Pons (tissue), 1 donor: Measurements from ENCODE around the gene ANGPT4.

Experiments used
- DNase-seq: peaks from one replicate; pipeline ENCODE4 v3.0.0-alpha.2; 2016; ENCODE audit warnings: low spot score

Gene ANGPT4

DNA sequence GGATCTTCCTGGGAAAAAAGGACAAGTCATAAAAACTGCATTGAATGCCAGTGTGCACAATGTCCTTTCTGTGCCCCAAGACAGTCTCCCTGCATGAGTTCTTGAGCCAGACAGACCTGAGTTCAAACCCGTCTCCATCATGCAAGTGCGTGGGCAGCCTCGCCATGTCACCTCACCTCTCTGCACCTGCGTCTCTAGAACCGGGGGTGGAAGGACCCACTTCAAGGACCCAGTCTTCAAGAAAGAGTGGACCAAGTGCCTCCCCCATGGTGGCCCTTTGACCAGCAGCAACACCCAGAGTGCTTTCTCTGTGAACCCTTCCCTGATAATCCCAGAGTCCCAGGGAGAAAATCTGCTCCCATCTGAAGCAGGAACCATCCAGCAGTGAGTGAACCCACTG lies 23.5 kb upstream of the ANGPT4 start:
- DNase-seq = no peak

DNA sequence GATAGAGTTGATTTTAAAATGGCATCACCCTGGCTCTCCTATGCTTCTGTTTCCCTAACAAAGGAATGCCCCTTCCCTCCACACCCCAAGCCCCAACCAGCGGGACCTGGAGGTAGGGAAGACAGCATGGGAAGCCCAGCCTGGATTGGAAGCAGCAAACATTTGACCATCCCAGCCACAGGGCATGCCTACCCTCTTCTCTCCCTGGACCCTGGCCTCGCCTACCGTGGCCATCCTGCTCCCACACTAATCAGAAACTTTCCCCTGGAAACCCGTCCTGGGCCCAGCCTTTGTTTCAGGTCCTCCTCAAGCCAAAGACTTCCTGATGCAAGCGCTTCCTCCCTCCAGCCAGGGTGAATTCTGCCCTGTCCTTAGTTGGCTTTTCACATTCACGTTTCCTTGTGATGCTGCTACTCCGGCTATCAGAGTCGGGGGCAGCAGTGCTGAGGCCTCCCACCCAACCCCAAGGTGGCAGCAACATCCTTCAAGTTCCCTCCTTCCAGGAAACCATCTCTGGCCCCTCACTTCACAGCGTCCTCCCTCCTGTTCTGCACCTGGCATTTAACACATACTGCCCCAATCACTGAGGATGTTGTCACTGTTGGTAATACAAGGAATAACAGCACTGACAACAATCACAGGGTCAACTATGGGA lies 18.2 kb upstream of the ANGPT4 start:
- DNase-seq = no peak

DNA sequence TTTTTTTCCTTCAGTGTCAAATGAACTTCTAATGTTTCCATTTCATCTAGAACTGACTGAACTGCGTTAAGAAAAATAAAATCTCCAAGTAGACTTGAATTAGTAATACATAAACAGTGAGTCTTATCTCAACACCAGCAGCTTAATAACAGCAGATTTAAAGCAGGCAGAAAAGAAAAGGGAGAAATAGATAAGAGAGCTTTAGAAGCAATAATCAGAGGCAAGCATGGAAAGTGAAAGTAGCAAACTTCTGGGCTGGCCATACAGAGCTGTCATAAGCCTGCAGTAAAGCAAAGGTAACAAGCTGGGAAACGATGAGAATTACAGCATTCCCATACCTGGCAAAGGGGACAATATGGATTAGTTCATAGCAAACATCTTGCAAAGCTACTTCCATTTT lies 16.9 kb upstream of the ANGPT4 start:
- no peak for DNase-seq

DNA sequence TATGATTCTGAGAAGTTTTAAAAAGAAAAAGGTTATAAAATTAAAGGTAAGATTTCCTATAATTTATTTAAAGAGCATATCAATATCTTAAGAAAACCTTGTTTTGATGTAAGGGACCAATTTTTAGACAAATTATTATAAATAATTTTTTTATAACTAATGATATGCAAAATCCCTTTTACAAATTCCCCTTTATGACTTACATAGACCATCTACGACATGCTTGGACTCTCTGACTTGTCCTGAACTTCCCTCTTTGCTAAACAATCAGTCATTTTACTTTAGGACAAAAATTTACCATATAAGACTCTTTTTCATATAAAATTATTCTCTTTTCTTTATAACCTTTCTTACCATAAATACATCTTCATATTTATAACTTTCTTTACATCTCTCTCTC lies 15.3 kb upstream of the ANGPT4 start:
- no peak for DNase-seq

DNA sequence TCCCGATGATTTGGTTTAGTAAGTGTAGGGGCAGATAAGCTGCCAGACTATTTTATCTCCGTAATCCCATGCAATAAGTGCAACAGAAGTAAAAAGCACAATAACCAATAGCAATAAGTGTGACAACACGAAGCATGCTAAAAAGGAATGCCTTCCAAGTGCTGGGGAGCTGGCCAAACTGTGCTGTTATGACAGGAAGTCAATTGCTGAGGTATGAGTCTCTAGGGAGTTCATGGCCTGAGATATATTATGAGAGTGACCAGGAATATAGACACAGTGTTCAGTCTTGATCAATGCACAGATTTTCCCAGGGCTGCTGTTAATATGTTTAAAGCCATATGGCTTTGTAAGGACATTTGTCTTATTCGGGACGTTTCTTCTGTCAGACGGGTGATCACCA lies 10.5 kb upstream of the ANGPT4 start:
- DNase-seq = no peak

DNA sequence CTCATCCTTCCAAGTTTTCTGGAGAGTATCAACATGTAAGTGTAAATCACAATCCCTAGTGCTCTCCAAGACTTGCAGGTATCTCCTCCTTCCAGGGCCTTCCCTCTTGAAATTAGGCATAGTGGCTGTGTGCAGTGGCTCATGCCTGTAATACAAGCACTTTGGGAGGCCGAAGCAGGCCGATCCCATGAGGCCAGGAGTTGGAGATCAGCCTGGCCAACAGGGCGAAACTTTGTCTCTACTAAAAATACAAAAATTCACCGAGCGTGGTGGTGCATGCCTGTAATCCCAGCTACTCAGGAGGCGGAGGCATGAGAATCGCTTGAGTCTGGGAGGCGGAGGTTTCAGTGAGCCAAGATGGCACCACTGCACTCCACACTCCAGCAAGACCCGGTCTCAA lies 9.4 kb upstream of the ANGPT4 start:
- DNase-seq = no peak

DNA sequence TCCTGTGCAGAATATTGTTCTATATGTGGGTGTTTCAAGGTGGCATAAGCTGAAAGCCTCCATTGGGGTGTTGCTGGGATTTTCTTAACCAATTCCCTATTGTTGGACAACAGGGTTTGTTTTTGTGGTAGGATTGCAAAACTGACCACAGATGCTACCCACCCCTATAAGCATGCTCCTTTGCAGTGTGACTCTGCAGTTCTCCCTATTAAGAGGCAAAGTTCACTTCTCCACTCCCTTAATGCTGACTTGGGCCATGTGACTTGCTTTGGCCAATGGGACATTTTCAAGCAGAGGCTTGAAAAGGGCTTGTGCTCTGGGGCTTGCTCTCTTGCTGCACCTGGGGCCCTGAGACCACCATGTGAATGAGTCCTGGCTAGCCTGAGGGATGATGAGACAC lies 8.5 kb upstream of the ANGPT4 start:
- DNase-seq = no peak

DNA sequence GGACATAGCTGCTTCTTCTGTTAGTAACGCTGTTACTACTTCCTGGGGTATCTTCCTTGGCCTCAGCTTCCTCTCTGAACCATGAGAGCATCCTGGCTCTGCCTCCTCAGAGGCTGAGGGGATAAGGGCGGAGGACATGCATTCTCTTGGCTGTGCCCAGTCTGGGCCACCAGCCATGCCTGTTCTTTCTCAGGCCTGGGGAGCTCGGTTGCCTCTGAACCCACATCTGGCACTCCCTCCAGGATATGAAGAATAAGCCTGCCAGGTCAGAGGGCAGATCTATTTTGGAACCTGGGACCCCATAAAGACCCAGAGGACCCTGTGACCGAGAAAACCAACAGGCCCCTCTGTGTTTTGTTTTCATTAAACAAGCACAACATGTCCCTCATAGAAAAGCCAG lies 6.6 kb upstream of the ANGPT4 start:
- no peak for DNase-seq

DNA sequence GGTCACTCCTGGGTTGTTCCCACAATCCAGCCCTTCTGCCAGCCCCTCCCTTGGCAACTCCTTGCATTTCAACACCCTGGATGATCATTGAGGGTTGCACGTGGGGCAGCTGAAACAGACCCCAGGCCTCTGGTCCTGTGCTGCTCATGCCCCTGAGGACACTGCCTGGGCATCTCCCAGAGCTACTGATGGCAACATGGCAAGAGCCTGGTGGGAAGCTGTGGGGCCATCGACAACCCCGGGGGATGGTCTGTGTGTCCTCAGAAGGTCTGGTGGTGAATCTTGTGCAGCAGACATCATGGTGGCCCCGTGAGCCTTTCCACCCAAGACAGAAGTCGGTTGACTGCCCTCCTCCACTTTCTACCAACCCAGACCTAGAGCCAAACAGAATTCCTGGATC lies 4.9 kb upstream of the ANGPT4 start:
- DNase-seq = no peak

DNA sequence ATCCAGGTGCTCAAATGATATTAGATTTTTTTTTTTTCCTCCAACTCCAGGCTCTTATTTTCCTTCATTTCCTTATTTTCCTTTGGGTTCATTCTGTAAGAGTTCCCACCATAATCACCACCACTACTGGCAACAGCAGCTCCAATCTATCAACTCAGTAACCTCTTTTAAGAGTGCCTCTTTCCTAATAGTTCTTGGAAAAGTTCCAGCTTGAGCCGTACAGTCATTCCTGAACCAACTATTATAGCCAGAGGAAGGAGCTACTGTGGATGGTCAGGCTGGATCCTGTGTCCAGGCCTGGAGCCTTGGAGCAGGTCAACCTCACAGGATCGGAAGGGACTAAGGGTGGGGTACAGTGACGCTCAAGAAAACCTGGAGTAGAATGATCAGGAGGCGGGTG lies 4.2 kb upstream of the ANGPT4 start:
- no peak for DNase-seq

DNA sequence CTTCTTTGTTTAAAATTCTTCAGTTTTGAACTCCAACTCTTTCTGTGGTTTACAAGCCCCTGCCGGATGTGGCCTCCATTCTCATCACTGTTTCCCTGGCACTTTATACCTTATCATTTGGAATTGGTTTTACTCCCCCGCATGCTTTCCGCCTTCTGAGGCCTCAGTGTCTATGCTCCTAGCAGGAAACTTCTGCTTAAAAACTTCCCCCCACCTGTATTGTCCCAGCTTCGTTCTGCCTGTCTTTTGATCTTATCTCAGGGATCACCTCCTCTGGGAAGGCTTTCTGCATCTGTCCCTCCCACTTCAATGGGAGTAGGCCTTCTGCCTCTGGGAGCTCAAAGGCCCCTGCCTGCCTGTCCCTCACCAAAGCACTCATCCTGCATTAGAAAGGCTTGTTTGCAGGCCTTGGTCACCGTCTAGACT lies 3.4 kb upstream of the ANGPT4 start:
- no peak for DNase-seq

DNA sequence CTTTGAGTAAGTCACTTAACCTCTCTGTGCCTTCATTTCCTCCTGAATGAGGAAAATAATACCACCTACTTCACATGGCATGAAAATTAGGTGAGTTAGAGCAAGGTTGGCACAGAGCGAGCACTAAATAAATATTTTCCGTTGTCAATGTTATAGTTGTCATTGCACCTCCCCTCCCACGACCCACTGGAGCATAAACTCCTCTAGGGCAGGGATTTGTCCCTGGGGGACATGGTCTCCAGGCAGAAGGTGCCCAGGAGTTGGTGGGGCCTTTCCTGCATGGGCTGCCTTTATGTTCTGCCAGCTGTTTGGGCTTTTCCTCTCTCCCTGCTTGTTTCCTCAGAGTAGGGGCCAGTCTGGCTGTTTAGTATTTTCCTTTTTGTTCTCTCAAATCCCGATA lies 1.3 kb upstream of the ANGPT4 start:
- no peak for DNase-seq

DNA sequence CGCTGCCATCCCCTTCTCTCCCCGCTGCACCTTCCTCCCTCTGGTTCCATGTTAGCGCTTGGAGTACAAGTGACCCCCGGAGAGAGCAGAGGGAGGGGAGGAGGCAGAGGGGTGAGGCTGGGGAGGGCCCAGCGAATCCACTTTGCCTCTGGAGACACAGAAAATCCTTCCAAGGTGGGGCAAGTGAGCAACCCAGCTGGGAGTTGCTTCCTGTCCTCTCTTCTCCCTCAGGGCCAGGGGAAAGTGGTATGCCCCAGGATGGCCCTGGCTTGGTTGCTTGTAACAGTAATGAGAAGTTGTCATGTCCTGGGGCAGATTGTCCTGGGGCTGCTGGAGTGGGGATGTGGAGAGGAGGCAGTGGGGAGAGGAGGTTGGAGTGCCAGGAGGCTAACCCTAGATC lies 691 bp upstream of the ANGPT4 start:
- DNase-seq = no peak

DNA sequence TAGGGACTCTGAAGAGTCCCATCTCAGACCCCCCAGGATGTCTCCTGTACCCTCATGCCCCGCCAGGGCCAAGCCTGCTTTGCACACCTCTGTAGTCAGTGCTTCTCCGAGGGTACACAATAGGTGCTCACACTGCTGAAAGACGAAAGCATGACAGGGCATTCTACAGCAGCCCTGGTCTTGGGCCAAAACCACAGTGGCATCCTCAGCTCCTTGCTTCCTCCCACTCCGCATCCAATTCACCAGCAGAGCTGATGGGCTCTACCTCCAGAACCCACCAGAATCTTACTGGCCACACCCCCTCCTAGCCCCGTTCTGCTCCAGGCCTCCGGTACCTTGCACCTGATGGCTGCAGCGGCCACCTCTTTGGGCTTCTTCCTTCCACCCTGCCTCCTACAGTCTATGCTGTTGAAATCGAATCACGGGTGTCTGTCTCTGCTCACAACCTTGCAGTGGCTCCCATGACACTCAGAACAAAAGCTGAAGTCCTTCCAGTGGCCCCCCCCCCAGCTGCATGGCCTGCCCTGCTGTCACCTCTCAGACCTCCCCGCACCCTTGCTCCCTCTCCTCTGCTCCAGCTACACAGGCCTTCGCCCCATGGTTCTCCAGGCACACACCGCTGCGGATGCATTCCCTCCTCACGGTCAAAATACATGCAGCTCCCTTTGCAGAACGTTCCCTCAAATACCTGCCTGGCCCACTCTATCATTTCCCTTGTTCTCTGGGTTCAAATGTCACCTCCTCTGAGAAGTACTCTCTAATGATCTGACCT lies 1.2 kb downstream of the ANGPT4 start:
- DNase-seq = peak; percentile 5

DNA sequence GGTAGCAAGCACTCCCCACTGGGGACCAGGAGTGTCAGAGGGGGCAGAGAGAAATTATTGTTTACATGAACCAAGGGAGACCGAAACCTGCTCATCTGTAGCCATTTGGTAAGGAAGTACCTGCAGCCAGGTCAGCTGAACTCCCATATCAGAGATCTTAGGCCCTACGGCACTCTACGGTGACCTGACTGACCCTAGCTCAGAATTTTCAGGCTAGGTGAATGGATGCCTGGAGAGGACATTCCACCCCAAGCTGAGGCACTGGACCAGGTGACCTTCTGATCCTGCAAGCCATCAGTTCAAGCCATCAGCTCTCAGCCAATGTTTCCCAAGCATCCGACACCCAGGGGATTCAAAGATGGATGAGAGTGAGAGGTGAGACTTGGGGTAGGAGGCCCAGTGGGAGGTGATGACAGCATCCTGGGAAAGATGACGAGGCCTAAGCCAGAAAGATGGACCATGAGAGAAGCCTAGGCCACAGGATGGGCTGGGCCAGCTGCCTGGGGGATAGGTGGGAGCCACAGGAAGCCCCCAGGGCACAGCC lies 2.8 kb downstream of the ANGPT4 start:
- DNase-seq = no peak

DNA sequence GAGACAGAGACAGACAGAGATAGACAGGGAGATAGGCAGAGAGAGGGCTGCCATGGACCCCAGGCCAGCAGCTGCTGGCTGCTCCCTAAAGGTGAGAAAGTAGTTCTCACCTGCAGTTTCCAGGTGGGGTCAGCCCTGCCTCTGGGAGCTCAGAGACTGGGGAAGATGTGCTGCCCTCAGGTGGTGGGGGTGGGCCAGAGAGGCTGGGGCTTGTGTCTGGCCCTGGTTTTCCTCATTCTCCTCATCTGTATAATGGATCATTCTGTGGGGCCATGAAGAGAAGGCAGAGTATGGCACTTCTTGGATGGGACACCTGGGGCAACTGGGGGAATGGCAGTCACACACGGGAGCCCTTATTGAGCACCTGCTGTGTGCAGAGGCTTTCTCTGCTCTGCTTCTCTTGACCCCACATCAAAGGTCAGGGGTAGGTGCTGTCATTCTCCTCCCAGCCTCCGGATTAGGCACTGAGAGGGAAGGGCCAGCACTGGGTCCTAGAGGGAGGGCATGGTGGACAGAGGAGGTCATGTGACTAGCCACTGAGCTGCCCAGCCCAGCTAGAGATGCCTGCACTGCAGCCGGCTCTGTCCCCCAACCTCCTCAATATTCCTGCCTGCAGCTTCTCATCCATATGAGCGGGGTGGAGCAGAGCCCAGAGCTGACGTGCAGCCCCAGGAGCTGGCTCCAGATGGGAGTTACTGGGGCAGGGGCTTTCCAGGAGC lies 4.1 kb downstream of the ANGPT4 start:
- DNase-seq = no peak

DNA sequence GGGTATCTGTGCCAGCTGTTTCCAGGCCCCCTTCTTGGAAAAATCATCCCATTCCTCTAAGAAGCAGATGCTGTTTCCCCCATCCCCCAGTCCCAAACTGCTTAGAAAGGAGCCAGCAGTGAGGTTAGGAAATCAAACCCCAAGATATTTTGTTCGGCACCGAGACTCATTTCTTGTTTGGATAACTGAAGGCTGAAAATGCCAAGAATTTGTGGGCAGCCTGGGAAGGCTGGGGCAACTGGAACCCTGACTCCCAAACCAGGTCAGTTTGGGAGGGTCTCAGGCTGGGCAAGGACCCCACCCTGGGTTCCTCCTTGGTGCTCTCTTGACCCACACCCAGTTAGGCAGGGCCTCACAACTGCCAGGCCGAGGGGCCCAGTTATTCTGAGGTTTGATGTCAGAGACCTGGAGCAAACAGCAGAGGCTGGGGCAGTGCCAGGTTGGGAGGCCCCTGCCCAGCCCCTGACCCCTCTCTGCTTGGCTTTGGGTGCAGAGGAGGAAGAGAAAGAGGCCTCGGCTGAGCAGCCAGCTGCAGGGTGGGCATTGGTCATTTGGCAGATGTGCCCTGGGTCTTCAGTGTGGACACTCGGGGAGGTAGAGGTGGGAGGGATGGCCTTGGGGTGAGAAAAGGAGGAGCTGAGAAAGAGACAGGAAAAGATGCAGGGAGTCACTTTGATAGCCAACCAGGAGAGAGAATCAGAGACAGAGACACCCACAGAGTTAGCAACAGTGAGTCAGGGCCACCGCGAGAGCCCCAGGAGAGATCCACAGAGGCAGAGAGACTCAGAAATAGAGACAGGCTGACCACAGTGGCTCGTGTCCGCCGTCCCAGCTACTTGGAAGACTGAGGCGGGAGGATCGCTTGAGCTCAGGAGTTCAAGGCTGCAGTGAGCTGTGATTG lies 5.0 kb downstream of the ANGPT4 start:
- DNase-seq = no peak

DNA sequence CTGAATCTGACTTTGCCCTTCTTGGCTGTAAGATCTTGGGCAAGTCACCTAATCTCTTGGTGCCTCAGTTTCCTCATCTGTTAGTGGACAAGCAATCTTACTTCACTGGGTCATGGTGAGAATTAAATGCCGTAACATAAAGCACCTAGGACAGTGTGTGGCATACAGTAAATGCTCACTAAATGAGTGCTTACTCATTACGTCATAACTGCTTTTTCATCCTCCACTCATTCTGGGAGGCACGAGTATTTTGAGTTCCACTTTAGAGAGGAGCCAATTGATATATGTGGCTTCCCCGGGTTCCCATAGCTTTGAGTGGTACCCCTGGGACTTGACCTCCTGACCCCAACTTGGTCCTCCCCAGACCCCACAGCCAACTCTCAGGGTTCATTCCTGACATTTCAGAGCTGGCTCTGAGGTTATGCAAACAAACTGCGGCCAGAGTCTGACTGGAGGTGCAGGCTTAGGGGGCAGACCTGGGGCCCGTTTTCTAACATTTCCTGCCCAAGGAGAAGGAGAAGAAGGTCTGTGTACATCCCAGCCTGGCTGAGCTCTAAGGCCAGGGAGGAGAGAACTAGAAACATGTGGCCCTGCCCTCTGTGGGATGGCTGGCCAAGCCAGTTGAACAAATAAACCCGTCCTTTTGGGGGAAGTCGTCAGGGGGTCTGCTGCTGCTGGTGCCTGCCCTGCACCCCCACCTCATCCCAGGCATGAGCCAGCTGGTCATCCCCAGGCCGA lies 5.8 kb downstream of the ANGPT4 start:
- no peak for DNase-seq

DNA sequence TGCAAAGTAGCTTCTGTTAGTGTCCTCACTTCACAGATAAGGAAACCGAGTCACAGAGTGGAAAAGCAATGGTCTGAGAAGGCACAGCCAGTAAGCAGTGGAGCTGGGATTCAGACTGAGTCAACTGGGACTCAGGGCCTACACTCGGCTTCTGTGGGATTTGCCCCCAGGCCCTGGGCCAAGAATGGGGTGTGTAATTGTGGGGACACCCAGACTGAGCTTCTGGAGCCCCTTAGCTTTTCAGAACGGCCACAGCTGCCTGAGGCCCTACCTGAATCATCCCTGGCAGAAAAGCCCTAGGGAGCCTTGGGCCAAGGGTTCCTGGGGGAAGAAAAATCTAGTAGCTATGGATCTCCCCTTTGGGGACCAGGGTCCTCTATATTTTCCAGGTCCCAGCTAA lies 6.5 kb downstream of the ANGPT4 start:
- DNase-seq = no peak

DNA sequence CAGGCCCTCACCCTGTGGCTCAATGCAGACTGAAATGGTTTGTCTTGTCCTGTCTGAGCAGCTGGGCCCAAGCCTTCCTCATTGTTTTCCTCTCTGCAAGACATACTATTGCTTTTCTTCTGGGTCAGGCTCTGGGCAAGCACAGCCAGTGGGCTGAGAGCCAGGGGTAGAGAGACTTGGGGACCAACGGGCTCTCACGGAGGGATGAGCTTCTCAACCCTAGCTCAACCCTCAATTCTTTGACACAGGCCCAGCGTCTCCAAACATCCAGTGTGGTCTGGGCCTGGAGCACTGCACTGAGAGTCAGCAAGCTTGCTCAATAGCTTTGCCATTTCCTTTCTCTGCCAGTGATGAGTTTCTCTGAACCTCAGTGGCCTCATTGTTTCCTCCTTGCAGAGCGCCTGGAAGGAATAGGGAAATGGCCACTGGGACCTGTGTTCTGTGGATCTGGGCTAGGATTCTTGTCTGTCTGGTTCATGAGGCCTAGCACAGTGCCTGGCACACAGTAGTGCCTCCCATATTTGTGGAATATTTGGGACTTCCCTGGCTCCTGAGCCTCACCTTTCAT lies 9.3 kb downstream of the ANGPT4 start:
- no peak for DNase-seq

DNA sequence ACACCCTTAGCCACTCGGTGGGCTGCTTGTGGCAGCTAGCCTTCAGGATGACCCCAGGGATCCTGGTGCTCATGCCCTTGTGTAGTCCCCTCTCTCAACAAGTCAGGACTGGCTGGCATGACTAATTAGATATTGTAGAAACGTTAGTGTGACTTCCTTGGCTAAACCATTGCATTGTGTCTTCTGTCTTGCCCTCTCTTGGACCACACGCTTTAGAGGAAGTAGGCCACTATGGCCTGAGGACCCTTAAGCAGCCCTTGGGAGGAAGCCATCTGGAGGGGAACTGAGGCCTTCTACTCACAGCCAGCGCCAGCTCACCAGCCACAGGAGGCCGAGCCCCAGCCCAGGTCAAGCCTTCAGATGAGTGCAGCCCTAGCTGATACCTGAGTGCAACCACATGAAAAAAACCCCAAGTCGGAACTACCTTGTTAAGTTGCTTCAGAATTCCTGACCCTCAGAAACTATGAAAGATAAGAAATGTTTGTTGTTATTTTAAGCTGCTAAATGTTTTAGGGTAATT lies 10.1 kb downstream of the ANGPT4 start:
- DNase-seq = no peak
